NCI-H146 (cell line): ENCODE results near the gene PCDHGA11.
"Not testable (repeated sequence)": the region's sequence is repeated elsewhere in the genome, so short reads cannot be mapped to it uniquely, and the experiment has no call there.

Experiments
- DNase-seq: peaks from one replicate; lab custom pipeline; 2025; lab: John Stamatoyannopoulos, UW

Gene PCDHGA11

DNA sequence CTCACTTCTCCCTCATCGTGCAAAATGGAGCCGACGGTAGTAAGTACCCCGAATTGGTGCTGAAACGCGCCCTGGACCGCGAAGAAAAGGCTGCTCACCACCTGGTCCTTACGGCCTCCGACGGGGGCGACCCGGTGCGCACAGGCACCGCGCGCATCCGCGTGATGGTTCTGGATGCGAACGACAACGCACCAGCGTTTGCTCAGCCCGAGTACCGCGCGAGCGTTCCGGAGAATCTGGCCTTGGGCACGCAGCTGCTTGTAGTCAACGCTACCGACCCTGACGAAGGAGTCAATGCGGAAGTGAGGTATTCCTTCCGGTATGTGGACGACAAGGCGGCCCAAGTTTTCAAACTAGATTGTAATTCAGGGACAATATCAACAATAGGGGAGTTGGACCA is 10.4 kb downstream of the PCDHGA11 start:
- no peak for DNase-seq

DNA sequence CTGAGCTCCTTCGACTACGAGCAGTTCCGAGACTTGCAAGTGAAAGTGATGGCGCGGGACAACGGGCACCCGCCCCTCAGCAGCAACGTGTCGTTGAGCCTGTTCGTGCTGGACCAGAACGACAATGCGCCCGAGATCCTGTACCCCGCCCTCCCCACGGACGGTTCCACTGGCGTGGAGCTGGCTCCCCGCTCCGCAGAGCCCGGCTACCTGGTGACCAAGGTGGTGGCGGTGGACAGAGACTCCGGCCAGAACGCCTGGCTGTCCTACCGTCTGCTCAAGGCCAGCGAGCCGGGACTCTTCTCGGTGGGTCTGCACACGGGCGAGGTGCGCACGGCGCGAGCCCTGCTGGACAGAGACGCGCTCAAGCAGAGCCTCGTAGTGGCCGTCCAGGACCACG is 11.5 kb downstream of the PCDHGA11 start:
- DNase-seq: not testable (repeated sequence)

DNA sequence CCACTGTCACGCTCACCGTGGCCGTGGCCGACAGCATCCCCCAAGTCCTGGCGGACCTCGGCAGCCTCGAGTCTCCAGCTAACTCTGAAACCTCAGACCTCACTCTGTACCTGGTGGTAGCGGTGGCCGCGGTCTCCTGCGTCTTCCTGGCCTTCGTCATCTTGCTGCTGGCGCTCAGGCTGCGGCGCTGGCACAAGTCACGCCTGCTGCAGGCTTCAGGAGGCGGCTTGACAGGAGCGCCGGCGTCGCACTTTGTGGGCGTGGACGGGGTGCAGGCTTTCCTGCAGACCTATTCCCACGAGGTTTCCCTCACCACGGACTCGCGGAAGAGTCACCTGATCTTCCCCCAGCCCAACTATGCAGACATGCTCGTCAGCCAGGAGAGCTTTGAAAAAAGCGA is 11.9 kb downstream of the PCDHGA11 start:
- DNase-seq: not testable (repeated sequence)

DNA sequence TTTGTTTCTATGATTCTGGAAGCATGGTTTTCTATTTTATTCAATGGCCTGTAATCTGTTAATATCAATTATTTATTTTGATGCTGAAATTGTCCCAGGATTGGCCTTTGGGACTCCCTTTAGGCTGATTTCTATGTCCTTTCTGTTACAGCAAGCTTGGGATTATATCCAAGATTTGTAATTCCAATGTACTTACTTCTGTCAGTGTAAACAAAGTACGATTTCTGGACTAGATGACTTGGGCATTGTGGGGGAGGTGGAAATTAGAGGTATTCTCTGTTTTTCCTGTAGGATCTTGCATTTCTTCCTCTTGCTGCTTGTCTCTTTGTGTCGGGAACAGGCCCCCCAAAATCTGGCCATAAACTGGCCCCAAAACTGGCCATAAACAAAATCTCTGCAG is 13.2 kb downstream of the PCDHGA11 start:
- no peak for DNase-seq

DNA sequence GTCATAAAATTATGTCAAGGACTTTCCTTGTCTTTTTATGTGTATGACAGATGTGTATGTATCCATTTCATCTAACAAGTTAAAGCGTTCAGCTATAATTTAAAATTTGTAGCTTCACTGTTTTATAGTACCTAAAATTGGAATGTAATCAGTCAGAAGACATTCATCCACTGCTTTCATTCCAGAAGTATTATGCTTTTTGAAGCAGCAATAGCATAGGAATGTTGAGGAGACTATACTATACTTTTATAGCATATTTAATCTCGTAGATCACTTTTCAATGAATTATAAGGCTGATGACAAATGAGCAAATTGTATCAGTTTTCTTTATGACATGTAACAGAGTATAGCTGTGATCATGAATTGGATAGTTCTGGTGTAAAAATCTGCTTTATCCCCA is 16.4 kb downstream of the PCDHGA11 start:
- no peak for DNase-seq

DNA sequence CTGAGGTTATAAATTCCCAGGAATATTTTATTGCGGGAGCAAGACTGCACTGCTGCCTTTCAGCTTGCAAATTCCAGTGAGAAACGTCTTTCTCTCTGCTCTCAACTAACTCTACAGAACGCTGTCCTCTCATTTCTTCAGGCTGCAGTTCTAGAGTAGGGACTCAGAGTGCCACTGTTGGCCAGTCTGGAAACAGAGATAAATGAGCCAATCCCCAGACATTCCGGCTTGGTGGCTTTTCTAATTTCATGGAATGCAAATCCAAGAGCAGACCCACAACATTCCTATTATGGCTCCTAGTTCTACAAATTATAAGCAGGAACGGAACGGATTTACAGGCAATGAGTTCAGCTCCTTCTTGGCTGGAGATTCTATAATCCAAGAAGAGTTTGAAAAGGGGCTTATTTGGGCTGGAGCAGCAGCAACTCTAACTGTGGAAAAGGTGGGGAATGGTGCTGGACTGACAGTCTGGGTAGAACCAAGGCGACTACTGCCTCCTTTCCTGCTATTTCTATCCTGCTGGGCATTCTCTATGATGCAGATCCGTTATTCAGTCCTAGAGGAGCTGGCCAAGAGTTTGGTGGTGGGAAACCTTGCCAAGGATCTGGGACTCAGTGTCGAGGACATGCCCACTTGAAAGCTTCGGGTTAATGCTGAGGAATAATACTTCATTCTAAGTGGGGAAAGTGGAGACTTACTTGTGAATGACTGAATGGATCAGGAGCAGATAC is 18.7 kb downstream of the PCDHGA11 start:
- DNase-seq: no peak

DNA sequence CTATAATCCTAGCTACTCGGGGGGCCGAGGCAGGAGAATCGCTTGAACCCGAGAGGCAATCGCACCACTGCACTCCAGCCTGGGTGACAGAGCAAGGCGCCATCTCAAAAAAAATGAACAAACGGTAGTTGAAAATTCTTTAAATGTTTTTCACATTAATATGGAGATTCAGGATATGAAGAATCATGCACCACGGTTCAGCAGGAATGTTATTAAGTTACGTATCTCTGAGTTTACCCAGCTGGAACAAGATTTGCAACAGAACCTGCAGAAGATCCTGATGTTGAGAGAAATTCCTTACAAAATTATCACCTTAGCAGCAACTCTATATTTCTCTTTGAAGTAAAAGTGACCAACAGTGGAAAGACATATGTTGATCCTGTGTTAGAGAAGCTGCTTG is 19.5 kb downstream of the PCDHGA11 start:
- DNase-seq: no peak

DNA sequence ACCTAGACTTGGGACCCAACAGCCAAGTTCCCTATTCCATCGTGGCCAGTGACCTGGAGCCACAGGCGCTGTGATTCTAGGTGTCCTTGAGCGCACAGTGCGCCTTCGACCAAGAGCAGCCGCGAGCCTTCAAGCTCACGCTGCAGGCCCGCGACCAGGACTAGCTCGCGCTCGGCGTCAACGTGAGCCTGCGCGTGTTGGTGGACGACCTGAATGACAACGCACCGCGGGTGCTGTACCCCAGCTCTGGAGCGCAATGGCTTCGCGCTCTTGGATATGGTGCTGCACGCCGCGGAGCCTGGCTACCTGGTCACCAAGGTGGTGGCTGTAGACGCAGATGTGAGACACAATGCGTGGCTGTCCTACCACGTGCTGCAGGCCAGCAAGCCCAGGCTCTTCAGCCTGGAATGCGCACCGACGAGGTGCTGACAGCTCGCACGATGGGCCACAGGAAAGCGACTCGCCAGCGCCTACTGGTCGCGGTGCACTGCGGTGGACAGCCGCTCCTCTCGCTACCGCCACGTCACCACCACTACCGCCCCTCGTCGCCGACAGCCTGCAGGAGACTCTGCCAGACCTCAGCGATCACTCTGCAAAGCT is 20.8 kb downstream of the PCDHGA11 start:
- no peak for DNase-seq

DNA sequence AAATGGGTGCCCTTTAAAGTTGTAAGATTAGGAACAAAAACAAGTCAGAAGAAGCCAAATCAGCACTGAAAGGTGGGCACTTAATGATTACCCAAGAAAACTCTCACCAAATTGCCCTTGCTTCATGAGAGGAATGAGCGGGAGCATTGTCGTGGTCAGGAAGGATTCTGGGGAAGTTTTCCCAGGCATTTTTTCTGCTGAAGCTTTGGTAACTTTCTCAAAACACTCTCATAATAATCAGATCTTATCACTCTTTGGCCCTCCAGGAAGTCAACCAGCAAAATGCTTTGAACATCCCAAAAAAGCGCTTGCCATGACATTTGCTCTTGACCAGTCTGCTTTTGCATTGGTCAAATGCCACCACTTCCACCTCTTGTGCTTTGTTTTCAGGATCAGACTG is 44.5 kb downstream of the PCDHGA11 start:
- DNase-seq: no peak
